GM19372 (cell line): ENCODE results near the gene ATAD5.

Experiments used
- ATAC-seq: cut with Tn5 transposase; IDR thresholded peaks from one replicate; pipeline ENCODE4 v1.9.1; 2021; ENCODE audit warnings: mild to moderate bottlenecking, low read depth, moderate library complexity; ENCODE audit not compliant: unreplicated experiment

ATAD5 gene

GRCh38 chr17:30933966-30934365 lies 102.2 kb downstream of the ATAD5 start:
- no peak for ATAC-seq

DNA sequence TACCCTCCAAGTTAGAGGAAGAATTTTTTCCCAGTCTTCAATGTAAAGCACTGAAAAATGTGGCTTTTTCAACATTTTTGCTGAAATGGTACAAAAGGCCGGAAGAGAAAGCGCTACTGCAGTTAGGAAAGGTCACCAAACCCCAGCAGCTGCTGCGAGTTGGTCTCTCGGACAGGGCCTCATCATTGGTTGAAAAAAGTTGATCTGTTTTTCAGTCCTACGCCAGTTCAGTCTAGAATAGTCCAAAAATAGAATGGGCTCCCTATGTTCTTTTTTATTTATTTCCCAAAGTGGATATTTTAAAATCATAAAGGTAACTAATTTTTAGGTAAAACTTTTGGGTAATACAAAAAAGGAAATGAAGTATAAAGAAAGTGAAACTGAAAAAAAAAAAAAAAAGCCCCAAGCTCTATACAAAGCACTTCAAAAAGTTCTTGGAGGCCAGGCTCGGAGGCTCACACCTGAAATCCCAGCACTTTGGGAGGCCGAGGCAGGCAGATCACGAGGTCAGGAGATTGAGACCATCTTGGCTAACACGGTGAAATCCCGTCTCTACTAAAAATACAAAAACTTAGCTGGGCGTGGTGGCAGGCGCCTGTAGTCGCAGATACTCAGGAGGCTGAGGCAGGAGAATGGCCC lies 107.4 kb downstream of the ATAD5 start:
- no peak for ATAC-seq

DNA sequence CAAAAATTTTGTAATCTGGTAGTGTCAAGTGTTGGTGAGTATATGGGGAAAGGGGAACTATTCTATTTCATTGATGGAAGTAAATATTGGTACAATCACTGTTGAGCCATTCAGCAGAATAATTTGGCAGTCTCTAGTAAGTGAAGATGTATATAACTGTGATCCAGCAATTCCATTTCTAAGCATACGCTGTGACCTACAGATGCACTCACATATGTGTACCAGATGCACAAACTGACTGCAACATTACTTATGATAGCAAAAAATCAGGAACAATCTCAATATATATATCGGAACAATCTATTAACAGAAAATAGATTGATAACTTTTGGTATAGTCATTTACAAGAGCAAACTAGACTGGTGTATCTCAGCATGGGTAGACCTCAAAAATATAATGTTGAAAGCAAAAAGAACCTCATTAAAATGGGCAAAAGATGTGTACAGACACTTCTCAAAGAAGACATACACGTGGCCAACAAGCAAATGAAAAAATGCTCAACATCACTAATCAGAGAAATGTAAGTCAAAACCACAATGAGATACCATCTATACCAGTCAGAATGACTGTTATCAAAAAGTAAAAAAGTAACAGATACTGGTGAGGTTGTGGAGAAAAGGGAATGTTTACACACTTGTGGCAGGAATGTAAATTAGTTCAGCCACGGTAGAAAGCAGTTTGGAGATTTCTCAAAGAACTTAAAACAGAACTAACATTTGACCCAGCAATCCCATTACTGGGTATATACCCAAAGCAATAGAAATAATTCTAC lies 110.7 kb downstream of the ATAD5 start:
- ATAC-seq: no peak
